ENCODE data around the gene CEP350. TPM values are rescaled to one million over a fixed set of nuclear protein-coding genes. Genes with fewer than 3 reads are reported as not detected.
A peak's percentile ranks its signal among the peaks of the same experiment; 100 is the strongest.

Gene CEP350
- total RNA-seq, 6 experiments from 2014 or later = 22.1 to 26.7 (median 25.2) TPM

DNA sequence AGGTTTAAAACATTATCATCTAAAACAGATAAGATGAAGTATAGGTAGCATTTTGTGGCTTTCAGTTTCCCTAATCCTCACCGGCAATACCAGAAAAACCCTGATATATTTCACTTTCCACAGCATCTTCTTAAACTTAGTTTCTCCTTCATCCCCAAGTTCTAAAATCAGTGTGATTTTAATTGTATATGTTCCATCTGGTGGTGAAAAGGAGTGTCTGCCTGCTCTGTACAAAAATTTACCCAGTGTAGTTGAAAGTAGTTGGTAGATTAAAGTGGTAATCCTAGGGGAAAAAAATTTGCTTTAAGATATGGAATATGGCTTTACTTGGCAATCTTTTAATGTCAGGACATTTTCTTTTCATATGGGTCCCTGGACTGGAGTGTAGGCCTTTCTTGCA, 74.3 kb downstream of the CEP350 start:
- no peak for DNase-seq
- H3K4me3 Mint-ChIP-seq = no peak overlapping the region
- no peak overlapping the region for H3K27ac Mint-ChIP-seq
- TF ChIP-seq, protein P1, sequence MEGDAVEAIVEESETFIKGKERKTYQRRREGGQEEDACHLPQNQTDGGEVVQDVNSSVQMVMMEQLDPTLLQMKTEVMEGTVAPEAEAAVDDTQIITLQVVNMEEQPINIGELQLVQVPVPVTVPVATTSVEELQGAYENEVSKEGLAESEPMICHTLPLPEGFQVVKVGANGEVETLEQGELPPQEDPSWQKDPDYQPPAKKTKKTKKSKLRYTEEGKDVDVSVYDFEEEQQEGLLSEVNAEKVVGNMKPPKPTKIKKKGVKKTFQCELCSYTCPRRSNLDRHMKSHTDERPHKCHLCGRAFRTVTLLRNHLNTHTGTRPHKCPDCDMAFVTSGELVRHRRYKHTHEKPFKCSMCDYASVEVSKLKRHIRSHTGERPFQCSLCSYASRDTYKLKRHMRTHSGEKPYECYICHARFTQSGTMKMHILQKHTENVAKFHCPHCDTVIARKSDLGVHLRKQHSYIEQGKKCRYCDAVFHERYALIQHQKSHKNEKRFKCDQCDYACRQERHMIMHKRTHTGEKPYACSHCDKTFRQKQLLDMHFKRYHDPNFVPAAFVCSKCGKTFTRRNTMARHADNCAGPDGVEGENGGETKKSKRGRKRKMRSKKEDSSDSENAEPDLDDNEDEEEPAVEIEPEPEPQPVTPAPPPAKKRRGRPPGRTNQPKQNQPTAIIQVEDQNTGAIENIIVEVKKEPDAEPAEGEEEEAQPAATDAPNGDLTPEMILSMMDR (IDR thresholded peaks at IDR 0.05) = peak; percentile 27; the same call in 1 of the 2 replicates
- no peaks in the 10 kb centered on the region for H3K9me3 Mint-ChIP-seq
- H3K4me1 Mint-ChIP-seq (ENCODE audit: low read depth) = peaks cover 58% of the 10 kb centered on the region
- H3K27me3 Mint-ChIP-seq (ENCODE audit: insufficient read depth) = no peaks in the 10 kb centered on the region
- peaks cover 29% of the 10 kb centered on the region for H3K36me3 Mint-ChIP-seq (ENCODE audit: low read depth)

DNA sequence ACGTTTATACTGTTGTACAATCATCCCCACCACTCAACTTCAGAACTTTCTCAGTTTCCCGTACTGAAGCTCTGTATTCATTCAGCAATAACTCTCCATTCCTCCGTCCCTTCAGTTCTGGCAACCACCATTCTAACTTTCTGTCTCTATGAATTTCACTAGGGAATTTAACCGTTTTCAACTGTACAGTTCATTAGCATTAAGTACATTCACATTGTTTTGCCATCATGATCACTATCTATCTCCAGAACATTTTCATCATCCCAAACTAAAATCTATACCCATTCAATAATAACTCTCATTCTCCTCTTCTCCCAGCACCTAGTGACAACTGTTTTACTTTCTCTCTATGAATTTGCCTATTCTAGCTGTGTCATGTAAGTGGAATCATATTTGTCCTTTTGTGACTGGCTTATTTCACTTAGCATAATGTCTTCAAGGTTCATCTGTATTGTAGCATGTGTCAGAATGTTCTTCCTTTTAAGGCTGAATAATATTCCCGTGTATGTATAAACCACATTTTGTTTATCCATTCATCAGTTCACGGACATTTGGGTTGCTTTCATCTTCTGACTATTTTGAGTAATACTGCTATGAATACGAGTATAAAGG, 75.0 kb downstream of the CEP350 start:
- Mint-ChIP-seq H3K27me3 (ENCODE audit: insufficient read depth) (no peaks in the 10 kb centered on the region), H3K27ac (peak overlapping the region; percentile 43), H3K9me3 (no peaks in the 10 kb centered on the region), H3K4me3 (no peak overlapping the region), H3K4me1 (ENCODE audit: low read depth) (peaks cover 62% of the 10 kb centered on the region), H3K36me3 (ENCODE audit: low read depth) (peaks cover 37% of the 10 kb centered on the region)
- no peak for DNase-seq
- TF ChIP-seq, protein P1 (IDR thresholded peaks at IDR 0.05) = no peak

DNA sequence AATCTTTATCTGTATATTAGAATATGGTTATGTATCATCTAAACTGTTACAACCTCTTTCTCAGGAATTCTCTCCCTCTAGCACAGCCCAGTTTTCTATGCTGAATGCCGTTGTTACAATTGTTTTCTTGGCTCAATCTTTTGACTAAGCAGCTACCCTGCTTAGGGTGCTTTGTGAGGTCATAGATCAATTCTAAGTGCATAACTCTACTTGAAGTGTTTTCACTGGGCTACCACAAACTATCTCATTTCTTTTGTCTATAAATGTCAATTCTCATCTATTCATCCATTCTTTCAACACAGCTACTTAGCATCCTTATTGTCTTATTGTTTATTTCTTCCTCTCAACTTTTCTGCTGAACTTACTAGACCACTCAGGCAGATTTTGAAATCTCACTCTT, 77.1 kb downstream of the CEP350 start:
- H3K4me3 Mint-ChIP-seq = no peak overlapping the region
- peaks cover 44% of the 10 kb centered on the region for H3K36me3 Mint-ChIP-seq (ENCODE audit: low read depth)
- no peaks in the 10 kb centered on the region for H3K9me3 Mint-ChIP-seq
- TF ChIP-seq, protein P1 (IDR thresholded peaks at IDR 0.05) = no peak
- H3K4me1 Mint-ChIP-seq (ENCODE audit: low read depth) = peaks cover 56% of the 10 kb centered on the region
- DNase-seq = no peak
- H3K27me3 Mint-ChIP-seq (ENCODE audit: insufficient read depth) = no peaks in the 10 kb centered on the region
- H3K27ac Mint-ChIP-seq = no peak overlapping the region

DNA sequence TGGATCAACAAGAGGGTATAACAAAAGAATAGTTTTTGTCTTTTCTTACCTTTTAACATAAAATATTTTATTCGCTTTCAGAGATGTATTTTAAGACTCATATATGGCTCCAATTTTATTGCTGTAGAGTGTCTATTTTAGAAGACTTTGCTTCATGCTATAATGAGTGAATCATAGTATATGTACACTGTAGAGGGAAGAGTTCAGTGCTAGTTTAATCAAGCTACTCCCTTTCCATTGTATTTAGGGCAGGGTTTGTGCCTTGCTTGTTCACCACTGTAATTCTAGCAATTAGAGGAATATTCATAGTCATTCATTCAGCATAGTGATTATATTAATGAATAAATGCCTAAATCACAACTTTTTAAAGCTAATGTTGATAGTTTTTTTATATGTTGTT, 78.8 kb downstream of the CEP350 start:
- no peak overlapping the region for H3K4me3 Mint-ChIP-seq
- H3K36me3 Mint-ChIP-seq (ENCODE audit: low read depth) = peaks cover 53% of the 10 kb centered on the region
- no peak overlapping the region for H3K27ac Mint-ChIP-seq
- no peaks in the 10 kb centered on the region for H3K27me3 Mint-ChIP-seq (ENCODE audit: insufficient read depth)
- TF ChIP-seq, protein P1 (IDR thresholded peaks at IDR 0.05) = no peak
- H3K9me3 Mint-ChIP-seq = no peaks in the 10 kb centered on the region
- DNase-seq = no peak
- peaks cover 39% of the 10 kb centered on the region for H3K4me1 Mint-ChIP-seq (ENCODE audit: low read depth)

DNA sequence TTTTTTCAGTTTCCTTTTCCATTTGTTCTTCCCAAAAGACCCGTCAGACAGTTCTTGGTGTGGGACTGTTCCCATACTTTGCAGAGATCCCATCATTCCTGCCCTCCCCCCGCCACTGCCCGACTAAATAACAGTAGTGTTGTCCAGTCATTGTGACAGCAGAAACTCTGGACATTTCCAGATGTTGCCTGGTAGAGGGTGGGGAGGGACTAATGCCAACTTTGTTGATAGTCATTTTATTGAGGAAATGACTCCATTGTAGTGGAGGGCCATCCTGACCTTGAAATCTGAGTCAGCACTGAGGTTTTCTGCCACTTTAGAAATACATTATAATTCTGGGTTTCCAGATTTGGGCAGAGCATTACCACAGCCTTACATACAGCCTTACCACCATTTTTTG, 85.4 kb downstream of the CEP350 start:
- peak; percentile 74 for DNase-seq
- TF ChIP-seq, protein P1 (IDR thresholded peaks at IDR 0.05) = no peak
- H3K36me3 Mint-ChIP-seq (ENCODE audit: low read depth) = peaks cover 44% of the 10 kb centered on the region
- peak overlapping the region; percentile 72 for H3K27ac Mint-ChIP-seq
- H3K4me1 Mint-ChIP-seq (ENCODE audit: low read depth) = peaks cover 40% of the 10 kb centered on the region
- peak overlapping the region; percentile 32 for H3K4me3 Mint-ChIP-seq
- H3K9me3 Mint-ChIP-seq = no peaks in the 10 kb centered on the region
- no peaks in the 10 kb centered on the region for H3K27me3 Mint-ChIP-seq (ENCODE audit: insufficient read depth)

Measured in HFFc6 (cell line).